Progenitor cell of endocrine pancreas (in vitro differentiated cells): ENCODE results near the gene SLC25A15. TPM values are rescaled to one million over a fixed set of nuclear protein-coding genes. Genes with fewer than 3 reads are reported as not detected.

ENCODE experiments used
- DNase-seq: peaks from one replicate; pipeline ENCODE4 v3.0.0; 2021; ENCODE audit warnings: low spot score; ENCODE audit not compliant: unreplicated experiment
- H3K27ac Mint-ChIP-seq: 2 replicates; pipeline ENCODE4 v1.8.0; 2021; ENCODE audit warnings: mild to moderate bottlenecking, moderate library complexity, mixed read lengths
- H3K27me3 Mint-ChIP-seq: 2 replicates; pipeline ENCODE4 v1.8.0; 2021; ENCODE audit warnings: mixed read lengths
- H3K36me3 Mint-ChIP-seq: 2 replicates; pipeline ENCODE4 v1.8.0; 2022; ENCODE audit warnings: mixed read lengths; ENCODE audit not compliant: insufficient read depth
- H3K4me1 Mint-ChIP-seq: 2 replicates; pipeline ENCODE4 v1.8.0; 2021; ENCODE audit warnings: low read depth, mixed read lengths
- H3K4me3 Mint-ChIP-seq: 2 replicates; pipeline ENCODE4 v1.8.0; 2021; ENCODE audit warnings: low read depth, mild to moderate bottlenecking, moderate library complexity, mixed read lengths
- H3K9me3 Mint-ChIP-seq: 2 replicates; pipeline ENCODE4 v1.8.0; 2021; ENCODE audit warnings: low read depth, mixed read lengths
- total RNA-seq: library from RNA; stranded (reverse); gene quantifications from 2 replicates; pipeline ENCODE4 v1.2.1, GENCODE V29; 2021
- TF ChIP-seq, protein P1 (sequence below): fragments of 200-600 bp; sonication (generic); IDR thresholded peaks from one replicate; pipeline ENCODE4 v1.5.0; 2021; ENCODE audit warnings: antibody characterized with exemption, mild to moderate bottlenecking; ENCODE audit not compliant: unreplicated experiment

Gene SLC25A15
- total RNA-seq, 1 donor from 2014 or later, result 16.3 TPM

DNA sequence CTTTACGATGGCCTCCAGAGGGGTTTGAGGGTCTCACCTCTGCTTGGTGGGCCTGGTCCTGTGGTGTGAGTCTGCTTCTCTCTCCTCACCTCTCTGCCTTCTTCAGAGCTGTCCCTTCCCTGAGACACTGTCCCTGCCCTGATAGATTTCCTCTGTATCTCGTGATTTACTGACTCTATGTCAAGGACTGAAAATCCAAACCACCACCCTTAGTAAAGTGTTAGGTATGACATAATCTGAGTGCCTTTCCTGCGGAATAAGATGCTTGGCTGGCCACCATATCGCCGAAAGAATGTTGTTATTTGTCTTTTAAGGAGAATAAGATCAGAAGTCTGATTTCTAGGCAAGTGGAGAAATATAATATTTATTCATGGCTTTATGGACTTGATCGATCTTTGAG is 7.2 kb downstream of the SLC25A15 start:
- Mint-ChIP-seq H3K27ac (peak overlapping the region; percentile 1), H3K4me3 (no peak overlapping the region), H3K9me3 (no peaks in the 10 kb centered on the region), H3K36me3 (peaks cover 13% of the 10 kb centered on the region), H3K4me1 (peaks cover 13% of the 10 kb centered on the region), H3K27me3 (no peaks in the 10 kb centered on the region)
- TF ChIP-seq, protein P1, sequence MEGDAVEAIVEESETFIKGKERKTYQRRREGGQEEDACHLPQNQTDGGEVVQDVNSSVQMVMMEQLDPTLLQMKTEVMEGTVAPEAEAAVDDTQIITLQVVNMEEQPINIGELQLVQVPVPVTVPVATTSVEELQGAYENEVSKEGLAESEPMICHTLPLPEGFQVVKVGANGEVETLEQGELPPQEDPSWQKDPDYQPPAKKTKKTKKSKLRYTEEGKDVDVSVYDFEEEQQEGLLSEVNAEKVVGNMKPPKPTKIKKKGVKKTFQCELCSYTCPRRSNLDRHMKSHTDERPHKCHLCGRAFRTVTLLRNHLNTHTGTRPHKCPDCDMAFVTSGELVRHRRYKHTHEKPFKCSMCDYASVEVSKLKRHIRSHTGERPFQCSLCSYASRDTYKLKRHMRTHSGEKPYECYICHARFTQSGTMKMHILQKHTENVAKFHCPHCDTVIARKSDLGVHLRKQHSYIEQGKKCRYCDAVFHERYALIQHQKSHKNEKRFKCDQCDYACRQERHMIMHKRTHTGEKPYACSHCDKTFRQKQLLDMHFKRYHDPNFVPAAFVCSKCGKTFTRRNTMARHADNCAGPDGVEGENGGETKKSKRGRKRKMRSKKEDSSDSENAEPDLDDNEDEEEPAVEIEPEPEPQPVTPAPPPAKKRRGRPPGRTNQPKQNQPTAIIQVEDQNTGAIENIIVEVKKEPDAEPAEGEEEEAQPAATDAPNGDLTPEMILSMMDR, result no peak
- no peak for DNase-seq

DNA sequence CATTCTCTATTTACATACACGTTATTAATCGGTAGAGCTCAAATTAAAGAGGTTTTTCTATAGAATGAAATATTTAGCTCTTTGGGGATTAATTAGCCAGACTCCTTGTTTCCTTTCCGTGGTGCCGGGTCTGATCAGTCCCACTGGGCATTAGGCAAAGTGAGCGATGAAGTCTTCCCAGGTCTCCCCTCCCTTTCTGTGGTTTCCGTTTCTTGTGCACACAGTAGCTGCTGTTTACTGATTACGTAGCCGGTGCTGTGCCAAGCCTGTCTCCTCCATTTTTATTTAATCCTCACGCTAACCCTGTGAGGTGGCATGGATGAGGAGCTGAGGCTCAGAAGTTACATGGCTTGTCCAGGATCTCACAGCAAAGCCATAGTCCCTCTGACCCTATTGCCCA is 9.0 kb downstream of the SLC25A15 start:
- no peaks in the 10 kb centered on the region for H3K9me3 Mint-ChIP-seq
- TF ChIP-seq, protein P1, result no peak
- H3K4me3 Mint-ChIP-seq, result no peak overlapping the region
- H3K36me3 Mint-ChIP-seq, result peaks cover 18% of the 10 kb centered on the region
- H3K27ac Mint-ChIP-seq, result no peak overlapping the region
- H3K4me1 Mint-ChIP-seq, result peaks cover 20% of the 10 kb centered on the region
- no peaks in the 10 kb centered on the region for H3K27me3 Mint-ChIP-seq
- DNase-seq, result no peak

DNA sequence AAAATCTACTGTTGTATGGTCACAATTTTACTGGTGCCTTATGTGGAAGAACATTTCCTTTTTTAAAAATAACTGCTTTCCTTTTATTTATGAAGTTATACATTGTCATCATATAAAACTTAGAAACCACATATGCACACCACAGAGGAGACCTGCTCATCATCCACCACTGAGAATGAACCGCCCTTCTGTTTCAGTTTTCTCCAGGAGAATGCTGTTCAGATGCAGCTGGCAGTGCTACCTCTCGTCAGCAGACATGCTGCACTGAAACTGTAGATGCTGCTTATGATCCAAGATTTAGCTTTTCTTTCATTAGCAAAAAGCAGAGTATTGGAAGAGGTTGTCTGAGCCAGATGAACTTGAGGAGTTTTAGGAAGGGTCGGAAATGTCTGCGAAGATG is 10.1 kb downstream of the SLC25A15 start:
- DNase-seq, result no peak
- Mint-ChIP-seq H3K27me3 (no peaks in the 10 kb centered on the region), H3K27ac (no peak overlapping the region), H3K36me3 (peaks cover 22% of the 10 kb centered on the region), H3K4me1 (peaks cover 22% of the 10 kb centered on the region), H3K4me3 (no peak overlapping the region), H3K9me3 (no peaks in the 10 kb centered on the region)
- TF ChIP-seq, protein P1, result no peak

DNA sequence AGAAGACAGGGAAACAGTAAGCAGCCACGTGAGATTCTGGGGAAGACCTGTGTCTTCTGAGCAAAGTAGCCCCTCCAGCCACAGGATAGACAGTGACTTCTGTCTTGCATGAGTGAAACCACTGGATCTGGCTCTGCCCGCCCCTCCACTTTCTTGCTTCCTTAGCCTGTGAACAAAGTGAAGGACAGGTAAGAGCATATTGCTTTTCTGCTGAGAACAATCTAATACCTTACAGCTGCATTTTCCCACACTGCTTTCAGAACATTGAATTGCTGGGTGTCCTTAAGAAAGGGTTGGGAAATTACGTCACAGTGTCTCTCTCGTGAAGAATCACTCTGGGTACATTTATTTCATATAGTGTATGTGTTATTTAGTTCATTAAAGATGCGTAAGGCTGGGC is 11.1 kb downstream of the SLC25A15 start:
- Mint-ChIP-seq H3K4me1 (peaks cover 18% of the 10 kb centered on the region), H3K27ac (no peak overlapping the region), H3K4me3 (no peak overlapping the region), H3K9me3 (no peaks in the 10 kb centered on the region), H3K27me3 (no peaks in the 10 kb centered on the region), H3K36me3 (peaks cover 24% of the 10 kb centered on the region)
- TF ChIP-seq, protein P1, result no peak
- no peak for DNase-seq

DNA sequence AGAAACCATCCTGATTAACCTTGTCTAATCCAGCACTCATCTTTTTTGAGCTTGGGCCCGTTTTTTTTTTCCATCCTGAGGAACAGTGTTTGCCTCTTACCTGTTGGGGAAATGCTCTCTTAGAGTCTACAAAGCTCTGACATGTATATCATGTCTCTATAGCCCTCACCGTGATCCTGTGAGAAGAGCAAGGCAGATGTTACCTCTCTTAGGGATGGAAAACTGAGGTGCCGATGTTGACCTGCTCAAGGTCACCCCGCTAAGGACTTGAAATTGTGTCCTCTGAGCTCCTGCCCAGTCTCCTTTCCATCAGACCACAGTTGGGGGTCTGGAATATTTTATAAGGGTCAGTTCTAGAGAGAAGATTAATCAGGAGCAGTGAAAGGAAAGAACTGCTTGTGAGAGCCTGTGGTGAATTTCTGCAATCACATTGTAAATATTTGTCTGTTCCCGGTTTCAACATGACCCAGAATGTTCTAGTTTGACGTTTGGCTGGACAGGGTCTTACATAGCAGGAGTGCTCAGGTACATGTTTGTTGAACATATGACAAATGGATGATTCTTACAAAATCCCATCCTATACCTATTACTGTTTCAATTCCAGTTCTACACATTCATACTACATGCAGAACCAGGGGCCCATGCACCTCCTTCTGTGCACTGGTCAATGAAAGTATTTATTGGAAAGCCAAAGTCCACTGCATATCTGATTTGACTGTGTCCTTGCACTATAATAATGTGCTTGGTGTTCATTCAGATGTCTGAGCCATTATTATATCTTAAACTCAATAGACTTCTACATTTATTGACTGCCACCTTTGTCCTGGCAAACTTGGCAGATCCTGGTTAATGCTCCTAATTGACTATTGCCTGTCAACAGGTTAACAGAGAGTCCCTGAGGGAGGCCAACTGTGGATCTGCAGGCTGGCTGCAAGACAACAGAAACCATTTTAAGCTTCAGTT is 12.1 kb downstream of the SLC25A15 start:
- TF ChIP-seq, protein P1, result no peak
- Mint-ChIP-seq H3K27me3 (no peaks in the 10 kb centered on the region), H3K36me3 (peaks cover 27% of the 10 kb centered on the region), H3K4me1 (peaks cover 18% of the 10 kb centered on the region), H3K4me3 (no peak overlapping the region), H3K9me3 (no peaks in the 10 kb centered on the region), H3K27ac (peak overlapping the region; percentile 73)
- no peak for DNase-seq
